SIG-M5 treated with dmso at 0.1 percent for 504 hours (cell line): ENCODE results near the gene TRIM46.
"Not testable (repeated sequence)": the region's sequence is repeated elsewhere in the genome, so short reads cannot be mapped to it uniquely, and the experiment has no call there.

Experiments used
- DNase-seq: peaks from one replicate; lab custom pipeline; 2025; ENCODE audit not compliant: unreplicated experiment; lab: John Stamatoyannopoulos, UW

The TRIM46 gene

GRCh38 chr1:155202731-155203515 is 29.3 kb downstream of the TRIM46 start:
- DNase-seq, result no peak

DNA sequence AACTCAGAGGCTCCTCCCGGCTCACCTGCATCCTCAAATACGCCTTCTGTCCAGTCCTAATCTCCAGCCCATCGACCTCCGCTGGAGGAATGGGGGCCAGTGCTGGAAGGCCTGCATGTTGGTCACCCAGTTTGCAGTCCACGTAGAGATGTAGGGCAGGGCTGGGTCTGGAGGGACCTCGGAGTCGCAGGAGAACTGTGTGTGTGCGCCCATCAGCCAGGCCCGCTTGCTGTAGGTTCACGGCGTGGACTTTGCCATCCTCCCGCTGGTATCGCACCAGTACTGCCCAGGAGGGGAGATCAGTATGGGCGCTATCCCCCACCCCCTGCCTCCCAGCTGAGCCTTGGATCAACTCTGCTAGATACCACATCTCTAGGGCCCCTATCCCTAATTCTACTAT is 31.4 kb downstream of the TRIM46 start:
- no peak for DNase-seq

- no peak for DNase-seq
Measured at GRCh38 chr1:155205969-155206593, 32.4 kb downstream of the TRIM46 start.

GRCh38 chr1:155206891-155207805 is 33.5 kb downstream of the TRIM46 start:
- peak; percentile 86 for DNase-seq

- DNase-seq, result no peak
Measured at GRCh38 chr1:155207806-155208540, 34.3 kb downstream of the TRIM46 start, which contains the start of gene THBS3. TSS of gene THBS3 (minus strand) at chr1:155207897. CDS start at chr1:155207876, 21 bp downstream.

DNA sequence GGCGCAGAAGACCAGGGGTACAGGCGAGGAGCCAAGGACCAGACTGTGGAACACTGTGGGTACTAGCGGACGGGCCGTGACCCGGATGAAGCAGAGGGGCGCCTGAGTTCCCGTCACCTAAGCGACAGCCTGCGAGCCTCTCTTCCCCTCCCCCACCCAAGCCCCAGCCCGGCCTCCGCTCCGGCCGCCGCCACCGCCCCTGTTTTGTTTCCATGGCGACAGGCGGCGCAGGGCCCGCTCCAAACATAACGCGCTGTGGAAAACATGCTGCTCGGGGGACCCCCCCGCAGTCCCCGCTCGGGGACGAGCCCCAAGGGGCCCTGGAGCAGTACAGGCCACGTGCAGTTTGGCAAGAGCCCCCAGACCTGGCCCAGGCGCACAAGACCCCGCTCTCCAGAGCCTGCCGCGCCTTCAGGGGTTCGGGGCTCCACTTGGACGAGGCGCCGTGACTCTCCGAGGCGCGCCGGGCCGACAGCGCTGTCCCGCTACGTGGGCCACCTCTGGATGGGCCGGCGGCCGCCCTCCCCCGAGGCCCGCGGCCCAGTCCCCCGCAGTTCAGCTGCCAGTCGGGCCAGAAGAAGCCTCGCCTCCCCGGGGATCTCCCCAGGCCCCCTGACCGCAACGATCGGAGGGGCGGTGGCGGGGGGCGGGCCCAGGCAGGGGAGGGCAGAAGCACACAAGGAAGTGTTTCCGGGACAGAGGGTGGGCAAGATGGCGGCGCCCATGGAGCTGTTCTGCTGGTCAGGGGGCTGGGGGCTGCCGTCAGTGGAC is 35.1 kb downstream of the TRIM46 start, which contains the start of gene MTX1:
Gene MTX1 (plus strand): TSS at position 155 of the 771 bp plus-strand sequence. CDS start 110 bp downstream, at position 265.
- peak; percentile 87 for DNase-seq

- DNase-seq, result no peak
Measured at GRCh38 chr1:155209312-155209721, 35.7 kb downstream of the TRIM46 start.

DNA sequence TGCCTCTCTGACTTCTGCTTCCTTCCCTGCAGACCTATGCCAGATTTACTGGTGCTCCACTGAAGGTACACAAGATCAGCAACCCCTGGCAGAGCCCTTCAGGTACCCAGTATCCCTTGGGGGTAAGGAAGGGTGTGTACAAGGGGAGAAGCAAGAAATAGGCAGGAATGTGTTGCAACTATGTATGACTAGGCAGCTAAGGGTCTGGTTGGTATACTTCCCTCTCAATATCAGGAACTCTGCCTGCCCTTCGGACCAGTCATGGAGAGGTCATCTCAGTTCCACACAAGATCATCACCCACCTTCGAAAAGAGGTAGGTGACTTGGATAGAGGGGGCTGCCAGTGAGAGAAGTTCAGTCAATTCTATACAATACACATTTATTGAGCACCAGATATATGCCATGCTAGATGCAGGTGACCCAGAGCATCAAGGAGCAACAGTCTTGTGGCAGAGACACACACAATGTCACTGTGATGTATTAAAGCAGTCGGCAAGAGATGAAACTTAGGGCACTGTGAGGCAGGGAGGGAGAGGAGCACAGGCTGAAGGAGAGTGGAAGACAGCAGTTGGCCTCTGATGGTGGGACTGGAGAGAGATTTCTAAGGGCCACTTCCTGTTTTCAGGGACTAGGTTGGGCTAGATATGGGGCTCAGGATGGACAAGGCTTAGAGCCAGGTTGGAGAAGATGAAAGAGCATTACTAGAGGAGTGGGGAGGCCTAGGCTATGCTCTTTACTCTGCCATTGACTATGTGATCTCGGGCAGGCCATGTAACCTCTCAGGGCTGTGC is 36.9 kb downstream of the TRIM46 start:
- peak; percentile 82 for DNase-seq

- not testable (repeated sequence) for DNase-seq
Measured at GRCh38 chr1:155211381-155212050, 37.9 kb downstream of the TRIM46 start.

DNA sequence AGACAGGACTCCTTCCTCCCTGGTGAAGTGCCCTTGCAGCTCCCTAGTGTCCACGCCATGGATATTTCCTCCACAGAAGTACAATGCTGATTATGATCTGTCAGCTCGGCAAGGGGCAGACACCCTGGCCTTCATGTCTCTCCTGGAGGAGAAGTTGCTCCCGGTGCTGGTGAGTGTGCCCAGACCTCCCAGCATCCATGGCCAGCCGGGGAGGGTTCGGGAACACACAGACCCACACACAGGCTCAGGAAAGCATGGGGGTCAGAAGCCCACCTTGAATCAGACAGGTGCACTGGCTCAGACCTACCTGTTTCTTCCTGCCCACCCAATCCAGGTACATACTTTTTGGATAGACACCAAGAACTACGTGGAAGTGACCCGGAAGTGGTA is 38.4 kb downstream of the TRIM46 start:
- not testable (repeated sequence) for DNase-seq

GRCh38 chr1:155214702-155215101 is 41.1 kb downstream of the TRIM46 start:
- not testable (repeated sequence) for DNase-seq

GRCh38 chr1:155218854-155219591 is 45.4 kb downstream of the TRIM46 start:
- peak; percentile 56 for DNase-seq

DNA sequence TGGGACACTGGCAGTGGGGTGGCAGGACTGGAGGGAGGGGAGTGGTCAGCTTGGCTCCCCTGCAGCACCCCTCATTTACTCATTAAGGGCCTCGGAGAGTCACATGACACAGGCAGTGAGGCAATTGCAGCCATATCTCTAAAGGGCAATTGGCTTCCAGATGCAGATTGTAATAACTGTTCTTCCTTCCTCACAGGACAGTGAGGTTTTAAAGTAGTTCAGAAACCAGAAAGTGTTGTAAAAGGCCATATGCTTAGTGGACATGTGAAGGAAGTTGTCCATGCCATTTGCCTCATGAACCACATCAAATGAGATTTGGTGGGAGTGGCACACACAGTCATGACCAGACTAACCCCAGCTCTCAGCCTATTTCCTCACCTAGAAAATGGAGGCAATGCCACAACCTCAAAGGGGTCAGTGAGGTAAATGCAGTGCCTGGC is 46.0 kb downstream of the TRIM46 start:
- DNase-seq, result peak; percentile 34

DNA sequence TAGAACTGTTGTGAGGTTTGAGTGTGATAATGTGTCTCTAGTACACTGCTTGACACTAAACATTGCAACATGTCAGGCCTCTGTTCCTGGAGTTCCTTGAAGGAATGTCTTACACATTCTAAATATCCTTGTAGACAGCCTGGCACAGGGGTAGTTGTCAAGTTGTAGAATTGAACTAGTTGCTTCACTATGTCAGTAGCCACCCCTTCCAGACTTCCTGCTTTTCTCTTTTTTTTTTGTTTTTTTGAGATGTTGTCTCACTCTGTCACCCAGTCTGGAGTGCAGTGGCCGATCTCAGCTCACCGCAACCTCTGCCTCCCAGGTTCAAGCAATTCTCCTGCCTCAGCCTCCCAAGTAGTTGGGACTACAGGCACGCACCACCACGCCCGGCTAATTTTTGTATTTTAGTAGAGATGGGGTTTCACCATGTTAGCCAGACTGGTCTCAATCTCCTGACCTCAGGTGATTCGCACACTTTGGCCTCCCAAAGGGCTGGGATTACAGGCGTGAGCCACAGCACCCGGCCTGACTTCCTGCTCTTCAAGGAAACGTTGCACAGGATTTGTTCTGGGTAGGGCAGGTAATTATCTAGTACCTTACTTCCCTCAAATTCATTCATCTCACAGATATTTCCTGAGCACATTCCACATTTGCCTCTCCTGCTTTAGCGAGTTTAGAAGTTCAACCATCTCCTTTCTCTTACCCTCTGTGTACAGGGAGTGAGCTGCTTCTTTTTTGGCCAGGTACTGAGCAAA is 46.7 kb downstream of the TRIM46 start:
- not testable (repeated sequence) for DNase-seq

GRCh38 chr1:155223047-155223446 is 49.4 kb downstream of the TRIM46 start:
- DNase-seq, result peak; percentile 84

- DNase-seq, result not testable (repeated sequence)
Measured at GRCh38 chr1:155225404-155225759, 51.7 kb downstream of the TRIM46 start.
